NT2/D1 (cell line): Measurements from ENCODE around the gene SGF29.

Experiments
- SUZ12 ChIP-seq: IDR thresholded peaks from 2 replicates; pipeline ENCODE4 v1.6.1; 2011; ENCODE audit not compliant: insufficient read length, insufficient read depth; ENCODE audit errors: extremely low read depth
- ZNF274 ChIP-seq: IDR thresholded peaks from 2 replicates; pipeline ENCODE4 v1.6.1; 2011; ENCODE audit warnings: mild to moderate bottlenecking, low read depth, low read length

- TF ChIP-seq ZNF274 (no peak), SUZ12 (no peak)
These were observed 57.0 kb downstream of the SGF29 start for GRCh38 chr16:28610595-28611191.
